C1 segment of cervical spinal cord (tissue), 14 donors: ENCODE measurements around the gene KLHL26.
A peak's percentile ranks its signal among the peaks of the same experiment; 100 is the strongest.

Experiments used
- DNase-seq, 14 donors: peaks; one replicate each; lab custom pipeline; 2025; lab: John Stamatoyannopoulos, UW

Gene KLHL26

DNA sequence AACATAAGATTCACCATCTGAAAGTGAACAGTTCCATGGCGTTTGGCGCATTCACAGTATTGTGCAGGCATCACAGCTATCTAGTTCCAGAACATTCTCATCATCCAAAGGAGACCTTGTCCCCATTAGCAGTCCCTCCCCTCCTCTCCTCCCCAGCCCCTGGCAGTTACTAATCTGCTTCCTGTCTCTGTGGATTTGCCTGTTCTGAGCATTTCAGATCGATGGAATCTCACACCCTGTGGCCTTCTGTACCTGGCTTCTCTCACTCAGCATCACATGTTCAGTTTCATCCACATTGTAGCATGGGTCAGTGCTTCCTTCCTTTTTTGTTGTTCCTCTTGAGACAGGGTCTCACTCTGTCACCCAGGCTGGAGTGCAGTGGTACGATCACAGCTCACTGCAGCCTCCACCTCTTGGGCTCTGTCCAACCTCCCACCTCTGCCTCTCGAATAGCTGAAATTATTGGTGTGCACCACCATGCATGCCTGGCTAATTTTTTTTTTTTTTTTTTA is 81.2 kb downstream of the KLHL26 start:
- DNase-seq: no peak

DNA sequence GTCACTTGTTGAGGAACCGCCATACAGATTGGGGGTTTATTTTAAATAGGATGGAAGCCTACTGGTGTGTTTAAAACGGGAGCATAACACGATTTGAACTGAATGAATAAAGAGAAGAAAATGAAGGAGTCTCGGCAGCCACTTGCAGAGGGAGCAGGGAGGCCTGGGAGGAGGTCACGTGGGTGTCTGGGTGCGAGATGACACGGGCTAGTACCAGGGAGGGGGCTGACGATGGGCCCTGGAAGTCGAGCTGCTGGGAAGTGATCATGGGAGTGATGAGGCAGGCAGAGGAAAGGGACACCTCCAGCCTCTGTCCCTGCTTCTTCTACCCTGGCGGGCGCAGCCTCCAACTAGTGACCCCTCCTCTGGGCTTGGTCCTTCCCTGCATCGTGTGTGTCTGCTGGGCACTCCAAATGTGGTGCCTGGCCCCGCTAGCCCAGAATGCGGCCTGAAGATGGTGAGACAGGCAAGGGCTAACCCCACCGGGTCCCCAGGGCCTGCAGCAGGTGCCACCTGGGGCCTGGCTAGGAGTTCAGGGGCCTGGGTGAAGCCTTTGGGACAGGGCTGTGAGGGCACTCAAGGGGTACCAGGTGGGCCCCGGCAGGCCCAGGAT is 82.1 kb downstream of the KLHL26 start:
- peak in 1 of 14 donors; percentile 17 for DNase-seq

DNA sequence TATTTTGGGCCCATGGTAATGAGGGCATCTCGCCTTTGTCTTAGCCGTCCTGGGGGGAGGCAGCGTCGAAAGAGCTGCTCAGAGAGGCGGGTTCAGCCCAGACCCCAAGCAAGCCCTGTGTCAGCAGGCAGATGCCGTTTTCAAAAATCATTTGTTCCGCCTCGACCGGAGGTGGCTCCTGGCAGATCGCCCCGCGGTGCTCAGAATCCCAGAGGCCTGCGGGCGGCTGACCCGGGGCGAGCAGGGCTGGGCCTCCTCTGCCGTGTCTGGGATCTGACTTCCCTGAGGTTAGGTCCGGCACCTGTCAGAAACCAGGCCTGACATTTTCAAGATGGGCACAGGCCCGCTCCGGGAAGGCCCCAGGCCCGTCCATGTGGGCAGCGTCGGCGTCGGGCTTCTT is 82.7 kb downstream of the KLHL26 start:
- peak in 1 of 14 donors; percentile 66 for DNase-seq
